ENCODE measurements around the gene UBE2G2. TPM values are rescaled to one million over a fixed set of nuclear protein-coding genes. Genes with fewer than 3 reads are reported as not detected.

Gene UBE2G2
- polyA plus RNA-seq, 1 donor (not counting 4 experiments of a cell fraction or from before 2014, with no cell fraction given) = 106 TPM

GRCh38 chr21:44762221-44763049 is 39.2 kb downstream of the UBE2G2 start:
- no peaks in the 10 kb centered on the region for H3K79me2 ChIP-seq (ENCODE audit: control insufficient read depth, insufficient read depth, low read length)
- H3K4me3 ChIP-seq (ENCODE audit: control insufficient read depth in 2 of 3, extremely low read depth in 1 of 3, insufficient read depth in 2 of 3, low read depth in 1 of 3, low read length in 3 of 3) = no peak overlapping the region
- dilution Hi-C loops (cut with MboI; ENCODE audit: extremely low pct_ligation_motif_present, low sequenced_read_pairs) = no loop called here
- no peak for TF ChIP-seq EZH2 (IDR thresholded peaks at IDR 0.05; ENCODE audit: low read length)
- TF ChIP-seq, protein P1, sequence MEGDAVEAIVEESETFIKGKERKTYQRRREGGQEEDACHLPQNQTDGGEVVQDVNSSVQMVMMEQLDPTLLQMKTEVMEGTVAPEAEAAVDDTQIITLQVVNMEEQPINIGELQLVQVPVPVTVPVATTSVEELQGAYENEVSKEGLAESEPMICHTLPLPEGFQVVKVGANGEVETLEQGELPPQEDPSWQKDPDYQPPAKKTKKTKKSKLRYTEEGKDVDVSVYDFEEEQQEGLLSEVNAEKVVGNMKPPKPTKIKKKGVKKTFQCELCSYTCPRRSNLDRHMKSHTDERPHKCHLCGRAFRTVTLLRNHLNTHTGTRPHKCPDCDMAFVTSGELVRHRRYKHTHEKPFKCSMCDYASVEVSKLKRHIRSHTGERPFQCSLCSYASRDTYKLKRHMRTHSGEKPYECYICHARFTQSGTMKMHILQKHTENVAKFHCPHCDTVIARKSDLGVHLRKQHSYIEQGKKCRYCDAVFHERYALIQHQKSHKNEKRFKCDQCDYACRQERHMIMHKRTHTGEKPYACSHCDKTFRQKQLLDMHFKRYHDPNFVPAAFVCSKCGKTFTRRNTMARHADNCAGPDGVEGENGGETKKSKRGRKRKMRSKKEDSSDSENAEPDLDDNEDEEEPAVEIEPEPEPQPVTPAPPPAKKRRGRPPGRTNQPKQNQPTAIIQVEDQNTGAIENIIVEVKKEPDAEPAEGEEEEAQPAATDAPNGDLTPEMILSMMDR (optimal IDR thresholded peaks at IDR 0.05 in 1 of 3, IDR thresholded peaks at IDR 0.05 in 1 of 3, conservative IDR thresholded peaks at IDR 0.05 in 1 of 3; ENCODE audit: extremely low read depth in 1 of 3, insufficient read depth in 2 of 3, low read length in 3 of 3) = no peak
- H3K27ac ChIP-seq (ENCODE audit: control insufficient read depth, insufficient read depth, low read length) = no peak overlapping the region
- no peak overlapping the region for H3K9ac ChIP-seq (ENCODE audit: control insufficient read depth, extremely low read depth, insufficient read depth, low read length)
- H3K9me3 ChIP-seq (ENCODE audit: control insufficient read depth, low read depth, low read length) = no peaks in the 10 kb centered on the region
- no peak for DNase-seq (ENCODE audit: low read depth, low spot score)
- H3K27me3 ChIP-seq (ENCODE audit: control insufficient read depth, extremely low read depth, insufficient read depth, low read length) = peaks cover 5% of the 10 kb centered on the region
- H3K36me3 ChIP-seq (ENCODE audit: control insufficient read depth in 2 of 2, extremely low read depth in 1 of 2, insufficient read depth in 2 of 2, low read length in 2 of 2) = no peaks in the 10 kb centered on the region
- H3K4me1 ChIP-seq (ENCODE audit: control insufficient read depth, extremely low read depth, insufficient read depth, low read length) = peaks cover 31% of the 10 kb centered on the region
- H2AFZ ChIP-seq (ENCODE audit: control insufficient read depth, low read length) = no peak overlapping the region
- no peak overlapping the region for H3K4me2 ChIP-seq (ENCODE audit: control insufficient read depth, extremely low read depth, insufficient read depth, low read depth, low read length)
- no peaks in the 10 kb centered on the region for H4K20me1 ChIP-seq (ENCODE audit: control insufficient read depth, extremely low read depth, insufficient read depth, low read length)
- H3K9me1 ChIP-seq (ENCODE audit: control insufficient read depth, extremely low read depth, insufficient read depth, low read length) = no peaks in the 10 kb centered on the region
- FAIRE-seq = no peak

DNA sequence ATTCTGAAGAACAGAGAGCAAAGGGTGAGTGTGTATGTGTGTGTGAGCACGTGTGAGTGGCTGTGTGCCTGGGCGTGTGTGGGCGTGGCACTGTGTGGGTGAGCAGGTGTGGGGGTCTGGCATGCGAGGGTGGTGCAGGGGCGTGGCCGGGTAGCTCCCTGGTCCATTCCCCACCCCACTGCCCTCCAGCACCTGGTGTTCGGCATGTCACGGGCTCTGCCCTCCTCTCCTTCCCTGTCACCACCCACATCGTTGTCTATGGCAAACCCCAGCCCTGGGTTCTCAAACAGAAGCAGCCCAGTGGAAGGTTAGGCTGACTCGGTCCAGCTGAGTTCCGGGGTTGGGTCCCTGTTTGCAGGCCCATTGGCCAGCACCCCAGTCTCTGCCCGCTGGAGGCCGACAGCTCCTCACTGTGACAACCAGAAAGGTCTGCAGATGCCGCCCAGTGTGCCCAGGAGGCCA is 39.8 kb downstream of the UBE2G2 start:
- H3K9me3 ChIP-seq (ENCODE audit: control insufficient read depth, low read depth, low read length) = no peaks in the 10 kb centered on the region
- peak overlapping the region; percentile 45 for H2AFZ ChIP-seq (ENCODE audit: control insufficient read depth, low read length)
- H3K27ac ChIP-seq (ENCODE audit: control insufficient read depth, insufficient read depth, low read length) = no peak overlapping the region
- H3K4me2 ChIP-seq (ENCODE audit: control insufficient read depth, extremely low read depth, insufficient read depth, low read depth, low read length) = peak overlapping the region; percentile 68
- no peaks in the 10 kb centered on the region for H4K20me1 ChIP-seq (ENCODE audit: control insufficient read depth, extremely low read depth, insufficient read depth, low read length)
- peaks cover 31% of the 10 kb centered on the region for H3K4me1 ChIP-seq (ENCODE audit: control insufficient read depth, extremely low read depth, insufficient read depth, low read length)
- no peaks in the 10 kb centered on the region for H3K79me2 ChIP-seq (ENCODE audit: control insufficient read depth, insufficient read depth, low read length)
- H3K9ac ChIP-seq (ENCODE audit: control insufficient read depth, extremely low read depth, insufficient read depth, low read length) = peak overlapping the region; percentile 24
- TF ChIP-seq EZH2 (IDR thresholded peaks at IDR 0.05; ENCODE audit: low read length) = no peak
- TF ChIP-seq, protein P1 (optimal IDR thresholded peaks at IDR 0.05 in 1 of 3, IDR thresholded peaks at IDR 0.05 in 1 of 3, conservative IDR thresholded peaks at IDR 0.05 in 1 of 3; ENCODE audit: extremely low read depth in 1 of 3, insufficient read depth in 2 of 3, low read length in 3 of 3) = no peak
- H3K9me1 ChIP-seq (ENCODE audit: control insufficient read depth, extremely low read depth, insufficient read depth, low read length) = no peaks in the 10 kb centered on the region
- no peak for DNase-seq (ENCODE audit: low read depth, low spot score)
- no peaks in the 10 kb centered on the region for H3K36me3 ChIP-seq (ENCODE audit: control insufficient read depth in 2 of 2, extremely low read depth in 1 of 2, insufficient read depth in 2 of 2, low read length in 2 of 2)
- H3K4me3 ChIP-seq (ENCODE audit: control insufficient read depth in 2 of 3, extremely low read depth in 1 of 3, insufficient read depth in 2 of 3, low read depth in 1 of 3, low read length in 3 of 3) = peak overlapping the region in 1 of 3 experiments; percentile 43
- FAIRE-seq = no peak
- dilution Hi-C loops (cut with MboI; ENCODE audit: extremely low pct_ligation_motif_present, low sequenced_read_pairs) = no loop called here
- H3K27me3 ChIP-seq (ENCODE audit: control insufficient read depth, extremely low read depth, insufficient read depth, low read length) = peaks cover 5% of the 10 kb centered on the region
